Glutamatergic neuron (in vitro differentiated cells): ENCODE measurements around the gene GIMAP4. TPM values are rescaled to one million over a fixed set of nuclear protein-coding genes. Genes with fewer than 3 reads are reported as not detected.
"Not testable (repeated sequence)": the region's sequence is repeated elsewhere in the genome, so short reads cannot be mapped to it uniquely, and the experiment has no call there.

ENCODE experiments used
- DNase-seq: peaks from one replicate; pipeline ENCODE4 v3.0.0; 2022
- H3K27ac Mint-ChIP-seq: one replicate; pipeline ENCODE4 v1.8.0; 2020; ENCODE audit warnings: mild to moderate bottlenecking, mixed read lengths, inconsistent platforms; ENCODE audit not compliant: unreplicated experiment
- H3K27me3 Mint-ChIP-seq: one replicate; pipeline ENCODE4 v1.8.0; 2020; ENCODE audit warnings: mild to moderate bottlenecking, moderate library complexity, mixed read lengths, inconsistent platforms; ENCODE audit not compliant: unreplicated experiment
- H3K36me3 Mint-ChIP-seq: one replicate; pipeline ENCODE4 v1.8.0; 2020; ENCODE audit warnings: mild to moderate bottlenecking, mixed read lengths, inconsistent platforms; ENCODE audit not compliant: unreplicated experiment
- H3K4me1 Mint-ChIP-seq: one replicate; pipeline ENCODE4 v1.8.0; 2020; ENCODE audit warnings: mild to moderate bottlenecking, low read depth, mixed read lengths, inconsistent platforms; ENCODE audit not compliant: unreplicated experiment
- H3K4me3 Mint-ChIP-seq: one replicate; pipeline ENCODE4 v1.8.0; 2020; ENCODE audit warnings: mild to moderate bottlenecking, mixed read lengths, inconsistent platforms; ENCODE audit not compliant: unreplicated experiment
- H3K9me3 Mint-ChIP-seq: one replicate; pipeline ENCODE4 v1.8.0; 2020; ENCODE audit warnings: mild to moderate bottlenecking, moderate library complexity, mixed read lengths, inconsistent platforms; ENCODE audit not compliant: unreplicated experiment
- CTCF ChIP-seq: fragments of 200-600 bp; sonication (generic); IDR thresholded peaks from one replicate; pipeline ENCODE4 v1.5.0; 2021; ENCODE audit not compliant: partially characterized antibody, unreplicated experiment
- long read RNA-seq: library from polyadenylated mRNA; unstranded; transcript quantifications from one replicate; pipeline ENCODE4 v2.0.0, GENCODE V29; 2020; ENCODE audit not compliant: unreplicated experiment
- total RNA-seq: library from RNA; stranded (reverse); fragmentation: NEBNext Ultra II Directional; extraction: Animal tissue kit (Norgen Biotek cat#: 25700); gene quantifications from one replicate; pipeline ENCODE4 v1.2.1, GENCODE V29; 2021; ENCODE audit not compliant: unreplicated experiment

Gene GIMAP4
- not detected for total RNA-seq
- long read RNA-seq = 0 reads

- TF ChIP-seq CTCF = no peak
- Mint-ChIP-seq H3K9me3 (no peaks in the 10 kb centered on the region), H3K36me3 (no peaks in the 10 kb centered on the region), H3K27ac (no peak within 1 kb of the TSS), H3K4me3 (no peak within 1 kb of the TSS), H3K27me3 (no peaks in the 10 kb centered on the region), H3K4me1 (no peaks in the 10 kb centered on the region)
- no peak for DNase-seq
Measured at GRCh38 chr7:150567169-150567568, at the start of gene GIMAP4. GIMAP4 (plus strand) TSS chr7:150567390; CDS start chr7:150569902, 2,512 bp downstream.

- H3K4me3 Mint-ChIP-seq = no peak overlapping the region
- no peaks in the 10 kb centered on the region for H3K9me3 Mint-ChIP-seq
- no peaks in the 10 kb centered on the region for H3K36me3 Mint-ChIP-seq
- no peak for DNase-seq
- H3K27ac Mint-ChIP-seq = no peak overlapping the region
- peaks cover 3% of the 10 kb centered on the region for H3K4me1 Mint-ChIP-seq
- no peaks in the 10 kb centered on the region for H3K27me3 Mint-ChIP-seq
- TF ChIP-seq CTCF = no peak
Measured at GRCh38 chr7:150519310-150519709, 47.9 kb upstream of the GIMAP4 start.

GRCh38 chr7:150520145-150520544 lies 47.0 kb upstream of the GIMAP4 start:
- no peak overlapping the region for H3K27ac Mint-ChIP-seq
- no peaks in the 10 kb centered on the region for H3K9me3 Mint-ChIP-seq

GRCh38 chr7:150522931-150523330 lies 44.3 kb upstream of the GIMAP4 start:
- not testable (repeated sequence) for DNase-seq, H3K4me1 Mint-ChIP-seq, H3K9me3 Mint-ChIP-seq, H3K4me3 Mint-ChIP-seq, H3K27me3 Mint-ChIP-seq, H3K27ac Mint-ChIP-seq, H3K36me3 Mint-ChIP-seq

More at GRCh38 chr7:150520145-150520544, 47.0 kb upstream of the GIMAP4 start:
- no peak for TF ChIP-seq CTCF
- H3K36me3 Mint-ChIP-seq = no peaks in the 10 kb centered on the region
- DNase-seq = no peak
- H3K4me1 Mint-ChIP-seq = peaks cover 3% of the 10 kb centered on the region
- H3K4me3 Mint-ChIP-seq = no peak overlapping the region
- no peaks in the 10 kb centered on the region for H3K27me3 Mint-ChIP-seq

GRCh38 chr7:150524018-150524417 lies 43.2 kb upstream of the GIMAP4 start:
- DNase-seq = no peak
- no peaks in the 10 kb centered on the region for H3K36me3 Mint-ChIP-seq
- no peaks in the 10 kb centered on the region for H3K9me3 Mint-ChIP-seq
- H3K27ac Mint-ChIP-seq = no peak overlapping the region
- H3K27me3 Mint-ChIP-seq = no peaks in the 10 kb centered on the region
- H3K4me3 Mint-ChIP-seq = no peak overlapping the region
- peaks cover 3% of the 10 kb centered on the region for H3K4me1 Mint-ChIP-seq
- TF ChIP-seq CTCF = no peak
